ENCODE data around the gene LCMT1.
"Not testable (repeated sequence)": the region's sequence is repeated elsewhere in the genome, so short reads cannot be mapped to it uniquely, and the experiment has no call there.

The LCMT1 gene

DNA sequence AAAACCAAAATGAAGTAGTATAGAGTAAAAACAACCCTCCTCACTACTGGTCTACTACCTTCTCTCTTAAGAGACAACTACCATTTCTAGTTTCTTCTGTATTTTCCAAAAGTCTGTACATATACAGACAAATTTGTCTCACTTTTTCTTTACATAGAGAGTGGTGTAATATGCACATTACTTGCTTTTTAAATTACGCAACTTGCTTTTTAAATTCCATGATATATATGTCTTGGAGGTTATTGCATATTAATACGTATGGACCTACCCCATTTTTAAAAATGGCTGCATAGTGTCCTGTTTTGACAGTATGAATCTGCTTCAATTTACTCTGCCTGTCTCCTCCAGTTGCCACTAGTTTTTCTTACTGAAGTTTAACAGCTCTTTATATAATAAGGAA is 62.7 kb downstream of the LCMT1 start:
- Histone ChIP-seq H3K4me1 (ENCODE audit: insufficient read depth, low read length) (no peaks in the 10 kb centered on the region), H3K36me3 (ENCODE audit: insufficient read depth, low read length) (peaks cover 69% of the 10 kb centered on the region), H3K27ac (ENCODE audit: low read depth, low read length) (no peak overlapping the region), H3K9me3 (ENCODE audit: insufficient read depth, low read depth, low read length) (no peaks in the 10 kb centered on the region), H3K27me3 (ENCODE audit: insufficient read depth, low read length) (no peaks in the 10 kb centered on the region), H3K4me3 (ENCODE audit: low read length) (no peak overlapping the region), H3K9ac (ENCODE audit: low read depth, low read length) (no peak overlapping the region)
- WGBS, result 100% methylated on average over 1 of the region's 2 CpGs

DNA sequence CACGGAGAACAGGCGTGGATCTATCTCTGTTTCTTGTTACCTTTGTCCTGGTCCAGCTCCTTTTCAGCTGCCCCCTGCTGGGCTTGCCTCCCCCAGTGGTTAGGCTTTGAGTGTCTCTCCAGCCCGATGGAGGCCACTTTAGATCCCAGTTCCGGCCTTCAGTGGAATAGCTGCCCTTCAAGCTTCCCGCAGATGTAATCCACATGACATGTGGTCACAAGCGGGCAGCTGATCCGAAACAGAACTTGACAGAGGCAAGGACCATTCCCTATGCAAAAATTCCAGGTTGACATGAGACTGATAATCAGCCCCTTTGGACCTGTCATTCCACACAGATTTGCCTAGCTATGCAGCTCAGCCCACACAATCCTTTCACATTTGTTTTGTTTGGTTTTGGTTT is 64.6 kb downstream of the LCMT1 start:
- H3K27me3 ChIP-seq (ENCODE audit: insufficient read depth, low read length), result no peaks in the 10 kb centered on the region
- H3K9ac ChIP-seq (ENCODE audit: low read depth, low read length), result no peak overlapping the region
- peaks cover 51% of the 10 kb centered on the region for H3K36me3 ChIP-seq (ENCODE audit: insufficient read depth, low read length)
- no peaks in the 10 kb centered on the region for H3K4me1 ChIP-seq (ENCODE audit: insufficient read depth, low read length)
- no peak overlapping the region for H3K4me3 ChIP-seq (ENCODE audit: low read length)
- 93% methylated on average over 7 of the region's 7 CpGs for WGBS
- H3K27ac ChIP-seq (ENCODE audit: low read depth, low read length), result no peak overlapping the region
- H3K9me3 ChIP-seq (ENCODE audit: insufficient read depth, low read depth, low read length), result no peaks in the 10 kb centered on the region

- H3K36me3 ChIP-seq (ENCODE audit: insufficient read depth, low read length), result peaks cover 39% of the 10 kb centered on the region
- 97% methylated on average over 3 of the region's 3 CpGs for WGBS
- H3K4me1 ChIP-seq (ENCODE audit: insufficient read depth, low read length), result no peaks in the 10 kb centered on the region
- no peaks in the 10 kb centered on the region for H3K27me3 ChIP-seq (ENCODE audit: insufficient read depth, low read length)
- H3K9me3 ChIP-seq (ENCODE audit: insufficient read depth, low read depth, low read length), result no peaks in the 10 kb centered on the region
- H3K9ac ChIP-seq (ENCODE audit: low read depth, low read length), result no peak overlapping the region
- no peak overlapping the region for H3K27ac ChIP-seq (ENCODE audit: low read depth, low read length)
- H3K4me3 ChIP-seq (ENCODE audit: low read length), result no peak overlapping the region
Measured at GRCh38 chr16:25177512-25177830, 65.9 kb downstream of the LCMT1 start.

- Histone ChIP-seq H3K4me1 (ENCODE audit: insufficient read depth, low read length) (no peaks in the 10 kb centered on the region), H3K9ac (ENCODE audit: low read depth, low read length) (no peak overlapping the region), H3K27ac (ENCODE audit: low read depth, low read length) (no peak overlapping the region), H3K36me3 (ENCODE audit: insufficient read depth, low read length) (peaks cover 33% of the 10 kb centered on the region), H3K27me3 (ENCODE audit: insufficient read depth, low read length) (no peaks in the 10 kb centered on the region), H3K9me3 (ENCODE audit: insufficient read depth, low read depth, low read length) (no peaks in the 10 kb centered on the region), H3K4me3 (ENCODE audit: low read length) (no peak overlapping the region)
- WGBS, result 95% methylated on average over 20 of the region's 20 CpGs
Measured at GRCh38 chr16:25177831-25178688, 66.5 kb downstream of the LCMT1 start.

DNA sequence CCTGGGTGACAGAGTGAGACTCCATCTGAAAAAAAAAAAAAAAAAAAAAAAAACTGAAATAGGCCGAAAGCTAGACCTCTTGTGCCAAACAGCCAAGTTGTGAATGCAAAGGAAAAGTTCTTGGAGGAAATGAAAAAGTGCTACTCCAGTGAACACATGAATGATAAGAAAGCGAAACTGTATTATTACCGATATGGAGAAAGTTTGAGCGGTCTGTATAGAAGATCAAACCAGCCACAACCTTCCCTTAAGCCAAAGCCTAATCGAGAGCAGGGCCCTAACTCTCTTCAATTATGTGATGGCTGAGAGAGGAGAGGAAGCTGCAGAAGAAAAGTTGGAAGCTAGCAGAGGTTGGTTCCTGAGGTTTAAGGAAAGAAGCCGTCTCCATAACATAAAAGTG is 69.7 kb downstream of the LCMT1 start:
- not testable (repeated sequence) for H3K9ac ChIP-seq (ENCODE audit: low read depth, low read length); H3K9me3 ChIP-seq (ENCODE audit: insufficient read depth, low read depth, low read length); H3K27ac ChIP-seq (ENCODE audit: low read depth, low read length); H3K4me1 ChIP-seq (ENCODE audit: insufficient read depth, low read length); H3K4me3 ChIP-seq (ENCODE audit: low read length); H3K27me3 ChIP-seq (ENCODE audit: insufficient read depth, low read length)
- 94% methylated on average over 6 of the region's 6 CpGs for WGBS
- peaks cover 11% of the 10 kb centered on the region for H3K36me3 ChIP-seq (ENCODE audit: insufficient read depth, low read length)

- Histone ChIP-seq H3K27me3 (ENCODE audit: insufficient read depth, low read length) (no peaks in the 10 kb centered on the region), H3K36me3 (ENCODE audit: insufficient read depth, low read length) (no peaks in the 10 kb centered on the region), H3K4me1 (ENCODE audit: insufficient read depth, low read length) (no peaks in the 10 kb centered on the region), H3K9ac (ENCODE audit: low read depth, low read length) (no peak overlapping the region), H3K27ac (ENCODE audit: low read depth, low read length) (no peak overlapping the region), H3K4me3 (ENCODE audit: low read length) (no peak overlapping the region), H3K9me3 (ENCODE audit: insufficient read depth, low read depth, low read length) (no peaks in the 10 kb centered on the region)
- WGBS, result 100% methylated on average over 2 of the region's 3 CpGs
Measured at GRCh38 chr16:25184771-25185170, 73.2 kb downstream of the LCMT1 start.

DNA sequence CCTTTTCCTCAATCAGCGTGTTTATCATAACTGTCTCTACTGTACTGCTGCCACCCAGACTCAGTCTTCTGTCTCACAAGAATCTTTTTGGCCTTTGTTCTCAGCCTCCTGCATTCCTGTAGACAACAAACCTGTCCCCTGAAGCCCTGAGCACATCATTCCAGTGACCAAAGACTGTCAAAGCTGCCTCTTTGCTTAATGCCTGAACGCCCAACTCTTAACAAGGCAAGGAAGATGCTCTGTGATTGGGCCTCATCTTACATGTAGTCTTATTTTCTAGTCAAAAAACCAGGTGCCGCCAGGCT is 75.9 kb downstream of the LCMT1 start:
- WGBS, result 93% methylated on average over 3 of the region's 3 CpGs
- no peaks in the 10 kb centered on the region for H3K36me3 ChIP-seq (ENCODE audit: insufficient read depth, low read length)
- no peaks in the 10 kb centered on the region for H3K9me3 ChIP-seq (ENCODE audit: insufficient read depth, low read depth, low read length)
- no peak overlapping the region for H3K9ac ChIP-seq (ENCODE audit: low read depth, low read length)
- H3K27me3 ChIP-seq (ENCODE audit: insufficient read depth, low read length), result no peaks in the 10 kb centered on the region
- H3K4me3 ChIP-seq (ENCODE audit: low read length), result no peak overlapping the region
- H3K4me1 ChIP-seq (ENCODE audit: insufficient read depth, low read length), result no peaks in the 10 kb centered on the region
- H3K27ac ChIP-seq (ENCODE audit: low read depth, low read length), result no peak overlapping the region

DNA sequence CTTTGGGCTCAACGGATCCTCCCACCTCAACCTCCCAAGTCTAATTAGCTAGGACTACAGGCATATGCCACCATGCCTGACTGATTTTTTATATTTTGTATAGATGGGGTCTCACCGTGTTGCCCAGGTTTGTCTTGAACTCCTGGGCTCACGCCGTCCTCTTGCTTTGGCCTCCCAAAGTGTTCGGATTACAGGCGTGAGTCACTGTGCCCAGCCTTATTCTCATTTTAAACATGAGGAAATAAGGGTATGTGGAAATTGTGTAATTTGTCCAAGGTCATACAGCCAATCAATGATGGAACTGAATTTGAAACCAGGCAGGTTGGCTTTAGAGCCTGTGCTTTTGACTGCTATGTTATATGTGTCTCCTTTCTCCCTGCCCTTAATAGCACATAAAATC is 77.8 kb downstream of the LCMT1 start:
- Histone ChIP-seq H3K4me3 (ENCODE audit: low read length) (no peak overlapping the region), H3K27ac (ENCODE audit: low read depth, low read length) (no peak overlapping the region), H3K27me3 (ENCODE audit: insufficient read depth, low read length) (no peaks in the 10 kb centered on the region), H3K9ac (ENCODE audit: low read depth, low read length) (no peak overlapping the region), H3K4me1 (ENCODE audit: insufficient read depth, low read length) (no peaks in the 10 kb centered on the region), H3K36me3 (ENCODE audit: insufficient read depth, low read length) (no peaks in the 10 kb centered on the region), H3K9me3 (ENCODE audit: insufficient read depth, low read depth, low read length) (no peaks in the 10 kb centered on the region)
- 94% methylated on average over 6 of the region's 6 CpGs for WGBS

GRCh38 chr16:25192096-25192495 is 80.6 kb downstream of the LCMT1 start:
- 91% methylated on average over 6 of the region's 6 CpGs for WGBS
- Histone ChIP-seq H3K27ac (ENCODE audit: low read depth, low read length) (no peak overlapping the region), H3K9ac (ENCODE audit: low read depth, low read length) (no peak overlapping the region)

GRCh38 chr16:25194273-25194878 is 82.8 kb downstream of the LCMT1 start:
- no peaks in the 10 kb centered on the region for H3K4me1 ChIP-seq (ENCODE audit: insufficient read depth, low read length)
- 94% methylated on average over 5 of the region's 7 CpGs for WGBS
- no peak overlapping the region for H3K27ac ChIP-seq (ENCODE audit: low read depth, low read length)
- no peaks in the 10 kb centered on the region for H3K9me3 ChIP-seq (ENCODE audit: insufficient read depth, low read depth, low read length)
- H3K9ac ChIP-seq (ENCODE audit: low read depth, low read length), result no peak overlapping the region
- no peaks in the 10 kb centered on the region for H3K36me3 ChIP-seq (ENCODE audit: insufficient read depth, low read length)
- no peaks in the 10 kb centered on the region for H3K27me3 ChIP-seq (ENCODE audit: insufficient read depth, low read length)
- no peak overlapping the region for H3K4me3 ChIP-seq (ENCODE audit: low read length)

More at GRCh38 chr16:25192096-25192495, 80.6 kb downstream of the LCMT1 start:
- Histone ChIP-seq H3K4me3 (ENCODE audit: low read length) (no peak overlapping the region), H3K36me3 (ENCODE audit: insufficient read depth, low read length) (no peaks in the 10 kb centered on the region), H3K27me3 (ENCODE audit: insufficient read depth, low read length) (no peaks in the 10 kb centered on the region), H3K9me3 (ENCODE audit: insufficient read depth, low read depth, low read length) (no peaks in the 10 kb centered on the region), H3K4me1 (ENCODE audit: insufficient read depth, low read length) (no peaks in the 10 kb centered on the region)

- WGBS, result 94% methylated on average over 4 of the region's 4 CpGs
- Histone ChIP-seq H3K27me3 (ENCODE audit: insufficient read depth, low read length) (no peaks in the 10 kb centered on the region), H3K4me1 (ENCODE audit: insufficient read depth, low read length) (no peaks in the 10 kb centered on the region), H3K9ac (ENCODE audit: low read depth, low read length) (no peak overlapping the region), H3K9me3 (ENCODE audit: insufficient read depth, low read depth, low read length) (no peaks in the 10 kb centered on the region), H3K4me3 (ENCODE audit: low read length) (no peak overlapping the region), H3K27ac (ENCODE audit: low read depth, low read length) (no peak overlapping the region), H3K36me3 (ENCODE audit: insufficient read depth, low read length) (no peaks in the 10 kb centered on the region)
Measured at GRCh38 chr16:25198021-25198420, 86.5 kb downstream of the LCMT1 start.

DNA sequence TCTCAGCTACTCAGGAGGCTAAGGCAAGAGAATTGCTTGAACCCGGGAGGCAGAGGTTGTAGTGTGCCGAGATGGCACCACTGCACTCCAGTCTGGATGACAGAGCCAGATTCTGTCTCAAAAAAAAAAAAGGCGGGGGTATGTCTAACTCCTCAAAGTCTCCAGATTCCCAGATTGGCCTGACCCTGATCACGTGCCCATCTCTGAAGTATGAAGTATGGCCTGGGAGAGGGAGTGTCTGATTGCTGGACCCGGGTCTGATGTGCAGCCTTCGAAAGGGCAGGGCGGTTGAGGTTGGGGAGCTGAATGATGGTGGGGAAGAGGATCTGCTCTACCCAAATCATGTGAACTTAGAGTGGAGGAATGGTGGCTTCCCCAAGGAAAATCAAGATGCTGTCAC is 87.9 kb downstream of the LCMT1 start:
- H3K27me3 ChIP-seq (ENCODE audit: insufficient read depth, low read length), result no peaks in the 10 kb centered on the region
- H3K9me3 ChIP-seq (ENCODE audit: insufficient read depth, low read depth, low read length), result no peaks in the 10 kb centered on the region
- no peak overlapping the region for H3K4me3 ChIP-seq (ENCODE audit: low read length)
- 91% methylated on average over 7 of the region's 7 CpGs for WGBS
- no peak overlapping the region for H3K27ac ChIP-seq (ENCODE audit: low read depth, low read length)
- H3K4me1 ChIP-seq (ENCODE audit: insufficient read depth, low read length), result no peaks in the 10 kb centered on the region
- no peaks in the 10 kb centered on the region for H3K36me3 ChIP-seq (ENCODE audit: insufficient read depth, low read length)
- no peak overlapping the region for H3K9ac ChIP-seq (ENCODE audit: low read depth, low read length)

Data from HUES64 (cell line).